Measurements from ENCODE around the gene TSPAN16.

The TSPAN16 gene

GRCh38 chr19:11247934-11248333 lies 48.0 kb upstream of the TSPAN16 start:
- Histone ChIP-seq H4K20me1 (ENCODE audit: insufficient read depth, low read length) (no peaks in the 10 kb centered on the region), H3F3A (ENCODE audit: insufficient read depth, low read length) (no peaks in the 10 kb centered on the region)

GRCh38 chr19:11248852-11249251 lies 47.1 kb upstream of the TSPAN16 start:
- Histone ChIP-seq H3K9me3 (replicated peaks; ENCODE audit: insufficient read depth, low read length) (no peaks in the 10 kb centered on the region), H3K27ac (ENCODE audit: low read length) (no peak overlapping the region), H3K4me1 (ENCODE audit: low read length) (no peaks in the 10 kb centered on the region), H3K4me2 (ENCODE audit: low read depth, low read length) (no peak overlapping the region), H3K79me2 (ENCODE audit: low read length) (no peaks in the 10 kb centered on the region), H3K27me3 (replicated peaks; ENCODE audit: insufficient read depth, low read length) (peaks cover 70% of the 10 kb centered on the region), H3F3A (ENCODE audit: insufficient read depth, low read length) (no peaks in the 10 kb centered on the region), H3K9me2 (replicated peaks; ENCODE audit: insufficient read depth, low read length) (no peaks in the 10 kb centered on the region), H3K36me3 (replicated peaks; ENCODE audit: insufficient read depth, low read length) (no peaks in the 10 kb centered on the region), H2AFZ (ENCODE audit: low read length) (no peak overlapping the region), H3K4me3 (ENCODE audit: low read length) (no peak overlapping the region), H3K9ac (ENCODE audit: low read length) (no peak overlapping the region), H4K20me1 (ENCODE audit: insufficient read depth, low read length) (no peaks in the 10 kb centered on the region)
- TF ChIP-seq EZH2phosphoT487 (IDR thresholded peaks at IDR 0.05; ENCODE audit: low read length) (no peak), EZH2 (optimal IDR thresholded peaks at IDR 0.05; ENCODE audit: low read depth, low read length) (no peak), CTCF (IDR thresholded peaks at IDR 0.05; ENCODE audit: low read length) (no peak)
- no peak for DNase-seq

More at GRCh38 chr19:11247934-11248333, 48.0 kb upstream of the TSPAN16 start:
- H3K4me3 ChIP-seq (ENCODE audit: low read length): no peak overlapping the region
- peaks cover 67% of the 10 kb centered on the region for H3K27me3 ChIP-seq (replicated peaks; ENCODE audit: insufficient read depth, low read length)
- H3K27ac ChIP-seq (ENCODE audit: low read length): no peak overlapping the region
- H3K9me3 ChIP-seq (replicated peaks; ENCODE audit: insufficient read depth, low read length): no peaks in the 10 kb centered on the region
- no peak overlapping the region for H3K9ac ChIP-seq (ENCODE audit: low read length)
- no peak for DNase-seq
- H3K9me2 ChIP-seq (replicated peaks; ENCODE audit: insufficient read depth, low read length): no peaks in the 10 kb centered on the region
- H3K36me3 ChIP-seq (replicated peaks; ENCODE audit: insufficient read depth, low read length): no peaks in the 10 kb centered on the region
- no peaks in the 10 kb centered on the region for H3K79me2 ChIP-seq (ENCODE audit: low read length)
- no peak overlapping the region for H2AFZ ChIP-seq (ENCODE audit: low read length)
- H3K4me2 ChIP-seq (ENCODE audit: low read depth, low read length): no peak overlapping the region
- peaks cover 3% of the 10 kb centered on the region; the same call in 1 of the 2 replicates for H3K4me1 ChIP-seq (ENCODE audit: low read length)
- TF ChIP-seq EZH2phosphoT487 (IDR thresholded peaks at IDR 0.05; ENCODE audit: low read length) (no peak), EZH2 (optimal IDR thresholded peaks at IDR 0.05; ENCODE audit: low read depth, low read length) (no peak), CTCF (IDR thresholded peaks at IDR 0.05; ENCODE audit: low read length) (no peak)

GRCh38 chr19:11251217-11251616 lies 44.7 kb upstream of the TSPAN16 start:
- no peaks in the 10 kb centered on the region for H3K79me2 ChIP-seq (ENCODE audit: low read length)
- no peaks in the 10 kb centered on the region for H4K20me1 ChIP-seq (ENCODE audit: insufficient read depth, low read length)
- DNase-seq: no peak
- H3K4me2 ChIP-seq (ENCODE audit: low read depth, low read length): no peak overlapping the region
- TF ChIP-seq EZH2 (optimal IDR thresholded peaks at IDR 0.05; ENCODE audit: low read depth, low read length): no peak
- no peak for TF ChIP-seq CTCF (IDR thresholded peaks at IDR 0.05; ENCODE audit: low read length)
- H3K36me3 ChIP-seq (replicated peaks; ENCODE audit: insufficient read depth, low read length): no peaks in the 10 kb centered on the region
- H3K27ac ChIP-seq (ENCODE audit: low read length): no peak overlapping the region
- no peak overlapping the region for H2AFZ ChIP-seq (ENCODE audit: low read length)
- H3K4me3 ChIP-seq (ENCODE audit: low read length): no peak overlapping the region
- H3K9me3 ChIP-seq (replicated peaks; ENCODE audit: insufficient read depth, low read length): no peaks in the 10 kb centered on the region
- no peaks in the 10 kb centered on the region for H3K4me1 ChIP-seq (ENCODE audit: low read length)
- H3K27me3 ChIP-seq (replicated peaks; ENCODE audit: insufficient read depth, low read length): peaks cover 75% of the 10 kb centered on the region
- H3K9ac ChIP-seq (ENCODE audit: low read length): no peak overlapping the region
- no peaks in the 10 kb centered on the region for H3K9me2 ChIP-seq (replicated peaks; ENCODE audit: insufficient read depth, low read length)
- H3F3A ChIP-seq (ENCODE audit: insufficient read depth, low read length): no peaks in the 10 kb centered on the region

All from MM.1S (cell line).